Measurements from ENCODE around the gene ZFAND2B. TPM values are rescaled to one million over a fixed set of nuclear protein-coding genes. Genes with fewer than 3 reads are reported as not detected.
"Not testable (repeated sequence)": the region's sequence is repeated elsewhere in the genome, so short reads cannot be mapped to it uniquely, and the experiment has no call there.

ZFAND2B gene
- polyA plus RNA-seq, 3 donors, result 40.9 to 51.8 (median 49.4) TPM

DNA sequence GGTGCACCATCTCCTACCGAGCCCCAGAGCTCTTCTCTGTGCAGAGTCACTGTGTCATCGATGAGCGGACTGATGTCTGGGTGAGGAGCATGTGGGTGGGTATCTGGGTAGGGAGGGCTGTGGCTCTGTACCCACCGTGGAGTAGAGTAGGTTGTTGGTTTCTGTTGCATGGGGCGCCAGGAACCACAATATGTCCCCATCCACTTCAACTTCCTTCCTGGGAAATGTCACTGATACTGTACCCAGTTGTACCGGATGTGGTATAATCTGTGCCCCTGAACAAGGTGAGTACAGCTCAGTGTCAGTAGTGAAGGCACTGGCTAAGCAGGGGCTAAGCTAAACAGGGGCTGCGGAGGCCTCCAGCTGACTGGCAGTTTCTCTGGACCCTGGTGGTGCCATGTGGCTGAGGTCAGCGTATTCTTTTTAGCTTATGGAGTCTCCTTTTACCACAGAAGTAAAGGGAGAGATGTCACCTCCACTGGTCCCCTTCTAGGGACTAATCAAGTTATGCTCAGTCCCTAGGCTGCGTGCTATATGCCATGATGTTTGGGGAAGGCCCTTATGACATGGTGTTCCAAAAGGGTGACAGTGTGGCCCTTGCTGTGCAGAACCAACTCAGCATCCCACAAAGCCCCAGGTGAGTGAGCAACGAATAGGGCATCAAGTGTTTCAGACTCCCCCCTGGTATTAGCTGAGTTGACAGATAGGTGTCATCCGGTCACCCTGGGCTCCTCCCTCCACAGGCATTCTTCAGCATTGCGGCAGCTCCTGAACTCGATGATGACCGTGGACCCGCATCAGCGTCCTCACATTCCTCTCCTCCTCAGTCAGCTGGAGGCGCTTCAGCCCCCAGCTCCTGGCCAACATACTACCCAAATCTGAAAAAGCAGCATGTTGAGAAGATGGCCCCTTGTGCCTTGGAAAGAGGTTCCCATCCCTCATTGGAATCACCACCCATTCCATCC is 41.4 kb downstream of the ZFAND2B start:
- no peak for DNase-seq

DNA sequence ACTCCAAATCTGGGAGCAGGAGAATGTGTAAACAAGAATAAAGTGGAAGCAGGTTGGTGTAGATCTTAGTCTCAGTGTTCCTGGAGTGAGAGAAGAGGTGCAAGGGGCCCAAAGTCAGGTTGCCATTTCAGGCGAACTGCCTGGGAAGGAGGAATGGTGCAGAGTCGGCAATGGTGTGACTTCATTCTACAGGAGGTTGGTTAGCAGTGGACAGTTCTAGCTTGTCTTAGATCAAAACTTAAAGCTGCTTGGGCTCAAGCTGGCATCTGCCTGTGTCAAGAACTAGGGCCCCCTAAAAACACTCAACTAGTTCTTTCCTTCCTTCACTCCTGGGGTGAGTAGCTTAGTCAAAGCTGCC is 42.2 kb downstream of the ZFAND2B start:
- DNase-seq, result no peak

DNA sequence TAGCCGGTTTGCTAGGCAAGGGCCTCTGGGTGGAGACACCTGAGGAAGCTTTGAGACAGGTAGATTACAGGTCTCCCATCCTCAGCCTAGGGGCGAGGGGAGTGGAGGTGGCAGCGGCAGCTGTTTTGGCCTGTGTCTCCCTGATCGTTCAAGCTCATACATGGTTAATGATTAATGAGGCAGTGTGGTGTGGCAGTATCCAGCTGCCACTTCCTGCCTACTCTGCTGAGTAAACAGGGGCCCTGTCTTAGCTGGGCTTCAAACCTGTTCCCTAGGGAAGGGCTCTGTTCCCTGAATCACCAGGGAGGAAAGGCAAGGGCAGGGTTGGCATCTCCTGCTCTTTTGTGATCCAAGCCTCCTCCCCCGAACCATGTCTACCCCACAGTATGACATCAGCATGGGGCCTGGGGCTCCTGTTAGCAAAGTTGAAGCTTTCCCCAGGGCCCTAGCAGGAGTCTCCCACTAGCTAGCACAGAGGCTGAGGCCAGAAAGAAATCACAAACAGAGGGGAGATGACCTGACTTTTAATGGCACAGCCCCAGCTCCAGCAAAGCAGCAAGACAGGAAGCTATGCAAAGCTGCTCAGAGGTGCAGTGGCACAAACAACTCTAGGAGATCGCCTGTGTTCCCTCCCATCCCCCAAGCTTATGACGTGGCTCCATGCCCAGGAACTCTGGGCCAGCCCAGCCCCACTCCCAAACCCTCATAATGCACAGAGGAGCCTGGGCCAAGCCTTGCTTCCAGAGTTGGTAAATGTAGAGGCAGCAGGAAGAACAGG is 42.8 kb downstream of the ZFAND2B start:
- peak; percentile 69 for DNase-seq

DNA sequence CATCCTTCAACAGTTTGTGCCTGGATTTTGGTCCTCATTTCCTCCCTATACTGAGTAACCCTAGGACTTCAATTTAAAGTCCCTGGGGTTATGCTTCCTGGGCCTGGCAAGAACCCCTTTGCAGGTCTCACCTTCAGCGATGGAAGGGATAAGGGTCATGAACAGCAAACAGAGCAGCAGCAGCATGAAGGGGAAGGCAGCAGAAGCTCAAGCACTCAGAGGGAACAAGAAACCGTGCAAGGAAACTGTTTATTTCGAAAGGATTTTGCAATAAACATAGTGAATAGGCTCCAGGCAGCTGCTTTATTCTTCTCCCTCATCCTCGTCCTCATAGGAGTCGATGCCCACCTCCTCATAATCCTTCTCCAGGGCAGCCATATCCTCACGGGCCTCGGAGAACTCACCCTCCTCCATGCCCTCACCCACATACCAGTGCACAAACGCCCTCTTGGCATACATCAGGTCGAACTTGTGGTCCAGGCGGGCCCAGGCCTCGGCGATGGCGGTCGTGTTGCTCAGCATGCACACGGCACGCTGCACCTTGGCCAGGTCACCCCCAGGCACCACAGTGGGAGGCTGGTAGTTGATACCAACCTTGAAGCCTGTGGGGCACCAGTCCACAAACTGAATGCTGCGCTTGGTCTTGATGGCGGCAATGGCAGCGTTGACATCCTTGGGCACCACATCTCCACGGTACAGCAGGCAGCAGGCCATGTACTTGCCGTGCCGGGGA is 43.6 kb downstream of the ZFAND2B start:
- DNase-seq, result no peak

DNA sequence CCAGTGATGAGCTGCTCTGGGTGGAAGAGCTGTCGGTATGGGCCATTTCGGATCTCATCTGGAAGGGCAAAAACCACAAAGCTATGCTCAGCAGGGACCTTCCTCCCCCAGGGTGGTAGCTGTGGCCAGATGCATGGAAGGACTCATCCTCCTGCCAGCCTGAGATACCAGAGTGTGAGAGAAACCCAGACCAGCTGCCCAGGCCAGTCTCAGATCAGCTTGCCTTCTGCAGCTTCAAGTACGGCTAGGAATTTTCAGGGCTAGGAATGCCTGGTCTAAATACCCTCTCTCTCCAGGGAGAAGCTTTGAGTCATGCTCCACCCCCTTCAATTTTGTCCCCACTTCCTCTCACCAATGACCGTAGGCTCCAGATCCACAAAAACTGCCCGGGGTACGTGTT is 45.1 kb downstream of the ZFAND2B start:
- no peak for DNase-seq

DNA sequence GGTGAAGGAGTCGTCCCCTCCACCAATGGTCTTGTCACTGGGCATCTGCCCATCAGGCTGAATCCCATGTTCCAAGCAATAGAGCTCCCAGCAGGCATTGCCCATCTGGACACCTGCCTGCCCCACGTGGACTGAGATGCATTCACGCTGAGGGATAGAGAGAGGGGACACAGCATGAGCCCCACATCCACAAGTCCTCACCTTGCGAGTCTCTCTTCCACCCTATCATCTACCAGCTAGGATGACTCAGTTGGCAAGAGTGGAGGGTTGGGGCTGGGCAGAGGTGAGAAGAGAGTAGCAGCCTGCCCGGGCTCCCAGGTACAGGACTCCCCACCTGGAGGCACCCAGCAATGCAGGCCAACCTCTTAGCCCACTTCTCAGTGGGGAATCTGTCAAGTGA is 45.5 kb downstream of the ZFAND2B start:
- no peak for DNase-seq

DNA sequence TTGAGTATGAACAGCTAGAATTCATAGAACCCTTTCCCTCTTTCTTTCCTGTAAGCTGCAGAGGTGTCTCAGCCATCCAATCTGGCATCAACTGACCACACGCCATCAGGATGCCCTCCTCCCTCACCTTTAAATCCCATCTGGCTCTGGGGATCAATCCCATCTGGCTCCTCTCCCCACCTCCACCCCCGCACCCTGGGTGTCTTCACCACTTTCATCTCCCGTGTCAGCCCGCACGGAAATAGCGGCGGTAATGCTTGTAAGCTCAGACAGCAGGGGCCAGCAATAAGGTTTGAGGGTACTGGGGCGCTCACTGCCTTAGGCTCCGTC is 46.0 kb downstream of the ZFAND2B start:
- no peak for DNase-seq

DNA sequence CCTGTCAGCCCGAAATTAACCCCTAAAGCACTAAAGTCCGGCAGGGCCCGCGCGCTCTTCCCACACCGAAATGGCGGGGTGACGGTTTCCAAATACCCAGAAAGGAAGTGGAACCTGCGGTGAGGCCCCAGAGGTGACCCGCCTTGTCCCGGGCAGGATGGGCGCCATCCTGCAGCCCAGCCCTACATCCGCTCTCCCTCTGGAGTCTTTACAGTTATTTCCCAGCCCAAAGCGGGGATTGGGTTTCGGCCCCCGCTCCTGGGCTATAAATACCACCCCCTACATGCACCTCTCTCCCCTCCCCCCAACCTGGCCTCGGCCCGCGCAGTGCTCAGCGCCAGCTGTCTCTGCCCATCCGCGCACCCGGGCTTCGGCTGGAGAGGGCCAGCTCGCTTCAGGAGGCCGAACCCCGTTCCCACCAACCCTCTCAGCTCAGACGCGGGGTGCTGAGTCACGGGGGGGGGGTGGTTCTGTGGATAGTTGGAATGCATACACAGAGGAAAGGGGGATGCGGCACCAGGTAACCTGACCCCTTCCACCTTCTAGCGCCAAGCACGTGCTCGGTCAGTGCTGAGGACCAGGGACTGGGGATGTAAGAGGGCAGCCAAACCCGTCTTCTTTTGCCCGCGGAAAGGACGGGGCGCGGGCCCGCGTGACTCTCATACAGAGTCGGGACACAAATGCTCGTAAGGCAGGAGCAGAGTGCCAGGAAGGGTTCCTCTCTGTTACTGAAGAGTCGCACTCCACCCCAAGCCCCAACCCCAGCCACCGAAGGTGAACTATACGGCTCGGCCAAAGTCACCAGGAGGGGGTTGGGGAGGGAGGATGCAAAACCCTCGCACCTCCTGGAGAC is 46.5 kb downstream of the ZFAND2B start, which contains the start of gene TUBA4B:
TSS of gene TUBA4B (plus strand) at position 344 of the 853 bp plus-strand sequence. CDS start at position 509, 165 bp downstream.
- DNase-seq, result no peak

DNA sequence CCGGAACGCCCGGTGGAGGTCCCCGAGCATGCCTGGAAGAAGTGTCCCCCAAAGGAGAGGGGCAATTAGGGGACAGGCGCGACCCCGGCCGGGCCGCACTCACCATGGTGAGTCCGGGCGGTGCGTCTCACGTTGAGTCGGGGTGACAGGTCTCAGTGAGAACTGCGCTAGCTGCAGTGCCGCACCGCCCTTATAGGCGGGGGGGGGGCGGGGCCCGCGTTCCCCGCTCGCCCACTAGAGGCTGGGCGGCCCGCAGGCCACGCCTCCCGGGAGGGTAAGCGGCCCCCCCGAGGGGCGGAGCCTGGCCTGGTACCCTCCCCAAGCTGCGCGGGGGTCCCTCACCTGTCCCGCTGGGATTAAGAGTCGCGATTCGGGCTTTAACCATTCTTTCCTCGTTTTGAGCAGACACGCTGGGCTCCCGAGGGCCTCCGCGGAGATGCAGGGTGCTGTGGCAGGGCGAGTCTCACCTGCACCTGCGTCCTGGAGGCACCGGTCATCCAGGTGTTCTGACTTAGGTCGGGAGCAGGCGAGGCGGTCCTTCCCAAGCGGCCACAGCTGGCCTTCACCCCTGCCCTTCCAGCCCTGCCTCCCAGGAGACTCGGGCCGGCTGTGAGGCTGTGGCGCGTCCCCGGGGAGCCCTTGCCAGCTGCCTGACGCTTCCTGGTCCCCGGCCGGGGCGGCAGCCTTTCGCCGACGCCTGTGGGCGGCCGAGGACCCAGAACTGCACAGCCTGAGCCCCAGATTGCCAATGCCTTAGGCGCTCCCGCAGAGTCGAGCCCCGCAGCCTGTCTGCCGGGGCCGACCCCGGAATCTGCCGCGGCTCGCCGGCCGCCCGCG is 47.4 kb downstream of the ZFAND2B start, which contains the start of gene TUBA4A:
TSS of gene TUBA4A (minus strand) at position 166 of the 837 bp plus-strand sequence. CDS start at position 106, 60 bp downstream.
- DNase-seq, result no peak

DNA sequence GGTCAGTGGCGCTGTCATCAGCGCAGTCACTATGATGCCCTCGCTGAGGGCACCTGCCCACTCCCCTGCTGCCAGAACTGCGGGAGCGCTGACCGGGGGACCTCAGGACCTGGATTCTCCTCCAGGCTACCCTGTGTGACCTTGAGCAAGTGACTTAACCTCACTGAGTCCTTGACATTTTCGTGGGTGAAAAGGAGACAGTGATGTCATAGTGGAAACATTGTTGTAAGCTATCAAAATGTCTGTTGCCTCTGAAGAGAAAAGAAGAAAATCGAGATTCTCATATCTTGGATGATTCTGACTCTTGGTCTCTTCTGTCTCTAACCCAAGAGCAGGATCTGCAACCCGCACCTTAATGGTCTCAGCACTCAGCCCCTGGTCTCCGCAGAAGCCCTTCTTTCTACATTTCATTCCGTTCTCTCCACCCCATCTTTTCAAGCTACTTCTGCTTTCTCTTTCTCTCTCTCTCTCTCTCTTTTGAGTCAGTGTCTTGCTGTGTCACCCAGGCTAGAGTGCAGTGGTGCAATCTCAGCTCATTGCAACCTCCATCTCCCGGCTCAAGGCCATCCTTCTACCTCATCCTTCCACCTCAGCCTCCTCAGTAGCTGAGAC is 48.1 kb downstream of the ZFAND2B start:
- DNase-seq, result no peak

DNA sequence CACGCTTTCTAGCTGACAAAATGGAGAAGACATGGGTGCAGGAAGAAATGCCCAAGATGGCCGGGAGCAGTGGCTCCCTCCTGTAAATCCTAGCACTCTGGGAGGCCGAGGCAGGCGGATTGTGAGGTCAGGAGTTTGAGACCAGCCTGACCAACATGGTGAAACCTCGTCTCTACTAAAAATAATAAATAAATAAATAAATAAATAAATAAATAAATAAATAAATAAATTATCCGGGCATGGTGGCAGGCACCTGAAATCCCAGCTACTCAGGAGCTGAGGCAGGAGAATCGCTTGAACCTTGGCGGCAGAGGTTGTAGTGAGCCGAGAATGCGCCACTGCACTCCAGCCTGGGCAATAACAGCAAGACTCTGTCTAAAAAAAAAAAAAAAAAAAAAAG is 52.4 kb downstream of the ZFAND2B start:
- not testable (repeated sequence) for DNase-seq

Other genes starting within 250 kb of the ZFAND2B start
- under 1 TPM in 1 of 3 donors, not detected in 2; 0.13 TPM for gene CDK5R2, start 247.1 kb upstream of the ZFAND2B start, polyA plus RNA-seq (ENCODE audit: insufficient read length in 3 of 3)
- gene FEV, start 221.6 kb upstream of the ZFAND2B start, polyA plus RNA-seq (ENCODE audit: insufficient read length in 3 of 3), result under 1 TPM in 1 of 3 donors, not detected in 2; 0.17 TPM
- gene CRYBA2, start 213.4 kb upstream of the ZFAND2B start, polyA plus RNA-seq (ENCODE audit: insufficient read length in 3 of 3), result not detected
- 1 to 10 TPM in 1 of 3 donors, under 1 TPM in 2; 0.07 to 1.1 (median 0.56) TPM for gene CFAP65, start 165.3 kb upstream of the ZFAND2B start, polyA plus RNA-seq (ENCODE audit: insufficient read length in 3 of 3)
- gene IHH, start 145.9 kb upstream of the ZFAND2B start, polyA plus RNA-seq (ENCODE audit: insufficient read length in 3 of 3), result 1 to 10 TPM; 2.0 to 3.2 (median 2.0) TPM
- 10 to 100 TPM; 17.6 to 21.4 (median 19.6) TPM for gene NHEJ1, start 46.0 kb upstream of the ZFAND2B start, polyA plus RNA-seq (ENCODE audit: insufficient read length in 3 of 3)
- 10 to 100 TPM; 23.5 to 29.0 (median 25.1) TPM for gene SLC23A3, start 36.8 kb upstream of the ZFAND2B start, polyA plus RNA-seq (ENCODE audit: insufficient read length in 3 of 3)
- 10 to 100 TPM; 71.7 to 79.7 (median 78.6) TPM for gene CNPPD1, start 29.9 kb upstream of the ZFAND2B start, polyA plus RNA-seq (ENCODE audit: insufficient read length in 3 of 3)
- gene RETREG2, start 28.5 kb upstream of the ZFAND2B start, polyA plus RNA-seq (ENCODE audit: insufficient read length in 3 of 3), result 100 to 1,000 TPM; 113 to 119 (median 113) TPM
- 10 to 100 TPM; 37.9 to 47.3 (median 44.8) TPM for gene ABCB6, start 12.2 kb downstream of the ZFAND2B start, polyA plus RNA-seq (ENCODE audit: insufficient read length in 3 of 3)
- gene ATG9A, start 22.9 kb downstream of the ZFAND2B start, polyA plus RNA-seq (ENCODE audit: insufficient read length in 3 of 3), result 10 to 100 TPM; 45.2 to 48.4 (median 46.3) TPM
- 10 to 100 TPM; 51.3 to 84.1 (median 72.8) TPM for gene ANKZF1, start 23.0 kb downstream of the ZFAND2B start, polyA plus RNA-seq (ENCODE audit: insufficient read length in 3 of 3)
- 10 to 100 TPM; 17.4 to 28.5 (median 27.1) TPM for gene GLB1L, start 38.7 kb downstream of the ZFAND2B start, polyA plus RNA-seq (ENCODE audit: insufficient read length in 3 of 3)
- gene STK16, start 38.7 kb downstream of the ZFAND2B start, polyA plus RNA-seq (ENCODE audit: insufficient read length in 3 of 3), result 10 to 100 TPM; 38.9 to 40.4 (median 39.9) TPM
- 1 to 10 TPM in 1 of 3 donors, under 1 TPM in 2; 0.89 to 1.1 (median 0.91) TPM for gene TUBA4B, start 46.5 kb downstream of the ZFAND2B start, polyA plus RNA-seq (ENCODE audit: insufficient read length in 3 of 3)
- gene TUBA4A, start 47.1 kb downstream of the ZFAND2B start, polyA plus RNA-seq (ENCODE audit: insufficient read length in 3 of 3), result 10 to 100 TPM; 32.9 to 40.0 (median 33.1) TPM
- 10 to 100 TPM; 75.7 to 85.1 (median 79.1) TPM for gene DNAJB2, start 72.6 kb downstream of the ZFAND2B start, polyA plus RNA-seq (ENCODE audit: insufficient read length in 3 of 3)
- gene PTPRN, start 102.6 kb downstream of the ZFAND2B start, polyA plus RNA-seq (ENCODE audit: insufficient read length in 3 of 3), result under 1 TPM; 0.16 to 0.27 (median 0.17) TPM
- not detected for gene RESP18, start 126.0 kb downstream of the ZFAND2B start, polyA plus RNA-seq (ENCODE audit: insufficient read length in 3 of 3)
- 10 to 100 TPM; 64.4 to 91.2 (median 66.4) TPM for gene DNPEP, start 181.1 kb downstream of the ZFAND2B start, polyA plus RNA-seq (ENCODE audit: insufficient read length in 3 of 3)
- gene DES, start 211.6 kb downstream of the ZFAND2B start, polyA plus RNA-seq (ENCODE audit: insufficient read length in 3 of 3), result 1 to 10 TPM; 5.5 to 8.2 (median 6.0) TPM
- gene SPEG, start 228.1 kb downstream of the ZFAND2B start, polyA plus RNA-seq (ENCODE audit: insufficient read length in 3 of 3), result 10 to 100 TPM; 13.1 to 16.9 (median 13.5) TPM

All from renal pelvis (tissue), 4 donors.